DOHH2 (cell line): ENCODE measurements around the gene FNDC3B.

Source experiments
- H3F3A ChIP-seq: fragments of 200-600 bp; sonication (generic), shearing (Covaris generic); 2 replicates; pipeline ENCODE4 v1.6.0; 2016; ENCODE audit warnings: antibody characterized with exemption, mild to moderate bottlenecking; ENCODE audit not compliant: control insufficient read depth, insufficient read depth
- H3K27ac ChIP-seq: fragments of 200-600 bp; sonication (generic); 2 replicates; pipeline ENCODE4 v1.5.1; 2014; ENCODE audit warnings: low read depth, mild to moderate bottlenecking, low read length, moderate library complexity
- H3K27me3 ChIP-seq: fragments of 200-600 bp; sonication (generic); 2 replicates; pipeline ENCODE4 v1.6.1; 2014; ENCODE audit warnings: mild to moderate bottlenecking, low read length, mixed read lengths; ENCODE audit not compliant: control insufficient read depth
- H3K36me3 ChIP-seq: fragments of 200-600 bp; sonication (generic); 2 replicates; pipeline ENCODE4 v1.6.1; 2014; ENCODE audit warnings: mild to moderate bottlenecking, low read length, moderate library complexity, mixed read lengths; ENCODE audit not compliant: control insufficient read depth
- H3K4me1 ChIP-seq: fragments of 200-600 bp; sonication (generic); 2 replicates; pipeline ENCODE4 v1.6.1; 2014; ENCODE audit warnings: mild to moderate bottlenecking, low read length, mixed read lengths; ENCODE audit not compliant: control insufficient read depth
- H3K4me2 ChIP-seq: fragments of 200-600 bp; sonication (generic); 2 replicates; pipeline ENCODE4 v1.6.0; 2014; ENCODE audit warnings: mild to moderate bottlenecking, low read length, moderate library complexity
- H3K4me3 ChIP-seq: fragments of 200-600 bp; sonication (generic); 2 replicates; pipeline ENCODE4 v1.5.1; 2014; ENCODE audit warnings: mild to moderate bottlenecking, low read length, mixed read lengths
- H3K79me2 ChIP-seq: fragments of 200-600 bp; sonication (generic); 2 replicates; pipeline ENCODE4 v1.6.1; 2014; ENCODE audit warnings: mild to moderate bottlenecking, low read length, mixed read lengths; ENCODE audit not compliant: control insufficient read depth
- H3K9me2 ChIP-seq: fragments of 200-600 bp; sonication (generic); replicated peaks from 2 replicates; pipeline ENCODE4 v1.6.1; 2014; ENCODE audit warnings: mild to moderate bottlenecking, low read length, mixed read lengths; ENCODE audit not compliant: control insufficient read depth
- H3K9me3 ChIP-seq: fragments of 200-600 bp; sonication (generic); 2 replicates; pipeline ENCODE4 v1.6.1; 2014; ENCODE audit warnings: antibody characterized with exemption, low read length, mixed read lengths; ENCODE audit not compliant: control insufficient read depth, insufficient read depth
- H4K20me1 ChIP-seq: fragments of 200-600 bp; sonication (generic); 2 replicates; pipeline ENCODE4 v1.6.0; 2014; ENCODE audit warnings: low read depth, mild to moderate bottlenecking, antibody characterized with exemption, low read length, moderate library complexity; ENCODE audit not compliant: control insufficient read depth, insufficient read depth
- CTCF ChIP-seq: fragments of 200-600 bp; sonication (generic); IDR thresholded peaks from one replicate; pipeline ENCODE4 v1.5.1; 2014; ENCODE audit warnings: antibody characterized with exemption, mild to moderate bottlenecking, low read depth, low read length; ENCODE audit not compliant: poor library complexity, severe bottlenecking
- EZH2phosphoT487 ChIP-seq: fragments of 200-600 bp; sonication (generic); IDR thresholded peaks from 2 replicates; pipeline ENCODE4 v1.6.1; 2017; ENCODE audit warnings: borderline replicate concordance, mild to moderate bottlenecking, antibody characterized with exemption, low read length, moderate library complexity, mixed read lengths

Gene FNDC3B

DNA sequence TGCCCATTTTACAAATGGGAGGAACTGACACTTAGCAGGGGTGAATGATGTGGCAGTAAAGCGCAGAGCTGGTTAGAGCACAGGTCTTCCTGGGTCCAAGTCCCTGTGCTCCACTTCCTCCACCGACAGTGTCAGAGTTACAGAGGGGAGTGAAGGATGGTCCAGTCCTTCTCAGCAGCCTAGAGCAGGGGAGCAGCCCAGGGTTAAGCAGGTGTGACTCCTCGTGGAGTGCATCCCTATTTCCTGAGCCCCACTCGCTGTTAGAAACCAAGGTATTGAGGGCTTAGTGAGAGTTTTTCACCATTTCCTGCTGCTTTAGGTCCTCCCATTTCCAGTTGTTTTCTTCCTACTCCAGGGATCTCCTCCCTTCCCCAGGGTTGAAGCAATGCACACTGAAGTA lies 333.5 kb downstream of the FNDC3B start:
- no peaks in the 10 kb centered on the region for H3K36me3 ChIP-seq
- no peaks in the 10 kb centered on the region for H3K79me2 ChIP-seq
- H3F3A ChIP-seq: no peaks in the 10 kb centered on the region
- TF ChIP-seq EZH2phosphoT487 (no peak), CTCF (no peak)
- no peak overlapping the region for H3K4me3 ChIP-seq
- no peaks in the 10 kb centered on the region for H4K20me1 ChIP-seq
- H3K4me1 ChIP-seq: no peaks in the 10 kb centered on the region
- no peaks in the 10 kb centered on the region for H3K27me3 ChIP-seq
- no peak overlapping the region for H3K27ac ChIP-seq
- H3K4me2 ChIP-seq: no peak overlapping the region
- no peaks in the 10 kb centered on the region for H3K9me3 ChIP-seq
- no peaks in the 10 kb centered on the region for H3K9me2 ChIP-seq

DNA sequence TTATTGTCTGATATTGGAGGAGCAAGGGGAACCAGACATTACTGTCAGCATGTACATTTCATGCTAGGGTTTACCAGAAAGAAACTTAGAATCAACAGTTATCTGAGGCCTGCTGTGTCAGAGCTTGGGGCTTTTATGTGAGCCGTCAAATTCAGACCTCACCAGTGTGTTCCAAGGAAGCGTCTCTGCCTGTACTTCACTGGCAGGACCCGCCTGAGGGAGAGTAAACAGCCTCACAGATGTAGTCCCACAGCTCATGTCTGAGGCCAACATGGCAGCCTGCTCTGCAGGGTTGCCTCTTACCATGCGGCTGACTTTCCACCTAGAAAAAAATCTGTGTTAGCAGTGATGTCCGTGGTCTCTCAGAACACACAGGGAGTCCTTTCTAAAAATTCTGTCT lies 334.5 kb downstream of the FNDC3B start:
- Histone ChIP-seq H3F3A (no peaks in the 10 kb centered on the region), H3K36me3 (no peaks in the 10 kb centered on the region), H3K4me2 (no peak overlapping the region)

DNA sequence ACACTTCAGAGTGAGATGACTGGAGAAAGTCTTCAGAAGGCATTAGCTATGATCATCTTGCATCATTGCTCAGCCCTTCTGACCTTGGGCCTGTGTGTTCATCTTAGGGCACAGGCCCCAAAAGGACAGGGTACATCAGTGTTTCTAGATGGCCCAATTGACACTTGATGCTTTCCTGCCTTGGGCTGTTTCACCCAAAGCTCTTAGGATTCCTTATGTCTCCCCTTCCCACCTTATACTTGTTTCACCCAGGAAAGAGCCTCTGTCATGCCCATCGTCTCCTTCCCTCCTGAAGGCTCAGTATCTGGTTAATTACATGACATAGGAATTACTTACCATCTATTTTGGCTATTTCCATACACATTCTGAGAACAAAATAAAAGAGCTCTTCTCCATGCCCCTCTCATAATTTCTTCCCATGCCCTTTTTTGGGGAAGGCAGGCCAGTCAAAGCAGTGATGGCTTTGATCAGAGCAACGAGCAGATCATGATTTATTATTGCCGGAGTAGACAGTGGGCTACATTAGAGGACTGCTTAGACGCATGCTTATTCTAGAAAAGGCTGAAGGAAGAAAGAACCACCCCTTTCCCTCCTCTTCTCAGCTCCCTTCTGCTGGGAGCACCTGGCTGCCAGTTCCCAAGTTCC lies 335.9 kb downstream of the FNDC3B start:
- Histone ChIP-seq H3K4me3 (no peak overlapping the region), H3K4me1 (no peaks in the 10 kb centered on the region), H3K79me2 (no peaks in the 10 kb centered on the region), H4K20me1 (no peaks in the 10 kb centered on the region), H3K4me2 (no peak overlapping the region), H3K36me3 (no peaks in the 10 kb centered on the region; the same call in none of the 2 replicates), H3K9me3 (no peaks in the 10 kb centered on the region), H3F3A (no peaks in the 10 kb centered on the region), H3K27ac (no peak overlapping the region), H3K9me2 (no peaks in the 10 kb centered on the region), H3K27me3 (no peaks in the 10 kb centered on the region)
- TF ChIP-seq CTCF: no peak
- no peak for TF ChIP-seq EZH2phosphoT487

More for the DNA sequence above, 334.5 kb downstream of the FNDC3B start:
- no peaks in the 10 kb centered on the region for H3K9me3 ChIP-seq
- H4K20me1 ChIP-seq: no peaks in the 10 kb centered on the region
- no peak overlapping the region for H3K4me3 ChIP-seq
- H3K9me2 ChIP-seq: no peaks in the 10 kb centered on the region
- no peaks in the 10 kb centered on the region for H3K79me2 ChIP-seq
- H3K27me3 ChIP-seq: no peaks in the 10 kb centered on the region
- no peaks in the 10 kb centered on the region for H3K4me1 ChIP-seq
- no peak for TF ChIP-seq CTCF
- no peak for TF ChIP-seq EZH2phosphoT487
- H3K27ac ChIP-seq: no peak overlapping the region
